Glomerular endothelial cell (primary cell): ENCODE results near the gene LRBA. TPM values are rescaled to one million over a fixed set of nuclear protein-coding genes. Genes with fewer than 3 reads are reported as not detected.

Experiments
- DNase-seq: peaks from one replicate; pipeline ENCODE4 v3.0.0-alpha.2; 2011; ENCODE audit warnings: low read depth, low spot score; ENCODE audit errors: extremely low read depth
- total RNA-seq: library from RNA; depleted of rRNA; stranded (reverse); fragments of >200 nt; gene quantifications from 2 replicates; pipeline ENCODE4 v1.2.3, GENCODE V29; 2015

LRBA gene
- total RNA-seq, 1 donor from 2014 or later, result 23.7 TPM

DNA sequence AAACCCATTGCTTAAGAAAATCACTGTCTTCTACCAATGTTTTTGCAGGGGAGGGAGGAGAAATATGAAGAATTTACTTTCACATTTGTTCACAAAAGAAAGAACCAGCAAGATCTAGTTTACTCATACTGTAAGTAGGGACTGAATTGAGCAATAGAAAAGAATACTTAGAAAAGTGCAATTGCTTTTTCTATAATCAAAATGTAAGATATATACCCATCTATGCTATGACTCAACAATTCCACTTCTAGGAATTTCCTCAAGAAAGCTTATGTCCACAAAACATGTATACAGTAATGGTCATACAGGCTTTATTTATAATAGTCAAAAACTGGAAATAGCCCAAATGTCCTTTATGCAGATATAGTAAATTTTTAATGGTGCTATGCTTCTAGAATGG lies 196.4 kb downstream of the LRBA start:
- DNase-seq, result no peak

DNA sequence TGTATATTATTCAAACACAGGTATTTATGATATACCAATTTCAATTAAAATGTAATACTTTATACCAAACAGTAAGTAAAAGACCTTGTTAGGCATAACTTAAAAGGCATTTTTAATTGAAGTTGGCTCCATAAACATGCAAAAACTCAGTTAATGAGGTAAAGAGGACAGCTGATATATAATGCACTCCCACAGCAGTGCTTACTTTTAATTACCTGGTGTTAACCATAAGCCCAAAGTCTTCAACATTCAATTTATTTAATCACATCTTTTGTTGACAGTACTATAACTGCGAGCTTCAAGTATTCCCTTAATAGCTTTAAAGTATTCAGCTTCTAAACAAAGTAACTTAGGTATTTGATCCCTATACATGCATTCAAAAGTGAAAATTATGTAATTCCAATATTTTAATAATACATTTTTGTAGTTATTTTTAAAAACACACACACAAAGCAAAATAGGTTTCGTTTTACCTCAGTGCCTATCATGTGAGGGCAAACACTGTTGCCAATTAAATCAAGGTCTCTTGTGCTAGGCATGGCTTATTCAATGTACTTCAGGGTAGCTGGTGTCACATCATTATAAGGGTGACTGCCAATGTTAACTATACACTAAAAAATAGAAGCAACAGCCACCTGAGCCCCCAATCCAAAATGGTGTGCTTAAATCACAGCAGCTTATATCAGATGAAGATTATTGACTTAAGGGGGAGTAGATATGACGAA lies 197.1 kb downstream of the LRBA start:
- no peak for DNase-seq

DNA sequence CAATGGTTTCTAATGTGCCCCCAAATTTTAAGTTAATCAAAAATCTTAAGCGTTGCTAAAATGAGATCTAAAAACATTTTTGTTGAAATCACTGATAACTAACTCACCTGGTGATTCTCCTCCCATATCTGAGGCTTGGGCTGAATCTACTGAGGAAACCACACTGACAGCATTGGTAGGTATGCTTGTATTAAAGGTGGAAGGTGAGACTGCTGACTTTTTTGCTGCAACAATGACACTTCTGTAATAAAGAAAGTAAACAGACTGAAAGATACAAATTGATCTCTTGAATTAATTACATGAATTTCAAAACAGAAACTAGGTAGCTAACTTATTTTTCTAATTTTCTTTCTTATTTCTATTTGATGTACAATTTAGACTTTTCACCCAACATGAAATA lies 198.1 kb downstream of the LRBA start:
- no peak for DNase-seq

DNA sequence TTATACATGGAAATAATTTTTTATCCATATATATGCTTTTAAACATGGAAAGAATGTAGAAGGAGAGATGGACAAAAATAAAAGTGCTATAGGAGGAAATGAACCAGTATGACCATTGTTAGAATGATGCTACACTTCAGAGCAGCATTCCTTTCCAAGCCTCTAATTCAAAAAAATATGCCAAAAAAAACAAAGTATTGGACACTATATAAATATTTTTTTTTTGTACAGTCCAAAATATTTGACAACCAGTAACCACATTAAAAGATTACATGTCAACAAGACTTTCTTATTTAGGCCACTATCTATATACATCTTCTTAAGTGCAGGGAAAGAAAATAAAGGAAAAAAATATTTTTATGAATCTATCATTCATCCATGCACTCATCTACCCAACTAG lies 198.6 kb downstream of the LRBA start:
- DNase-seq, result no peak

DNA sequence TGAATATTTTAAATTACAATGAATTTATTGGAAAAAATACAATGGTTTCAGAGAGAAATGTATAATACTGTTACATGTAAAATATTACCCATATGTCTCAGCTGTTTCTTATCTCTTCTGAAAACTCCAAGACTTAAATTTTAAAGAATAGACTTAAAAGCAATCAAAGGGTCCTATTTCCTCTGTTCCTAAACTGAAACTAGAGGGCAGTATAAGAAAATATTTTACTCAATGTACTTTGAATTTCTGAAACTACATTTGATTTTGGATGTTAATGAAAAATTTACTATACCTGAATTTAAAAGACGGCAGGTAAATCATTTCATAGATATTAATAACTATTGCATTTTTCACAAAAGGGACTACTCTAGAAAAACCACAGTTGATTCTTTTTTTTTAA lies 200.2 kb downstream of the LRBA start:
- no peak for DNase-seq

DNA sequence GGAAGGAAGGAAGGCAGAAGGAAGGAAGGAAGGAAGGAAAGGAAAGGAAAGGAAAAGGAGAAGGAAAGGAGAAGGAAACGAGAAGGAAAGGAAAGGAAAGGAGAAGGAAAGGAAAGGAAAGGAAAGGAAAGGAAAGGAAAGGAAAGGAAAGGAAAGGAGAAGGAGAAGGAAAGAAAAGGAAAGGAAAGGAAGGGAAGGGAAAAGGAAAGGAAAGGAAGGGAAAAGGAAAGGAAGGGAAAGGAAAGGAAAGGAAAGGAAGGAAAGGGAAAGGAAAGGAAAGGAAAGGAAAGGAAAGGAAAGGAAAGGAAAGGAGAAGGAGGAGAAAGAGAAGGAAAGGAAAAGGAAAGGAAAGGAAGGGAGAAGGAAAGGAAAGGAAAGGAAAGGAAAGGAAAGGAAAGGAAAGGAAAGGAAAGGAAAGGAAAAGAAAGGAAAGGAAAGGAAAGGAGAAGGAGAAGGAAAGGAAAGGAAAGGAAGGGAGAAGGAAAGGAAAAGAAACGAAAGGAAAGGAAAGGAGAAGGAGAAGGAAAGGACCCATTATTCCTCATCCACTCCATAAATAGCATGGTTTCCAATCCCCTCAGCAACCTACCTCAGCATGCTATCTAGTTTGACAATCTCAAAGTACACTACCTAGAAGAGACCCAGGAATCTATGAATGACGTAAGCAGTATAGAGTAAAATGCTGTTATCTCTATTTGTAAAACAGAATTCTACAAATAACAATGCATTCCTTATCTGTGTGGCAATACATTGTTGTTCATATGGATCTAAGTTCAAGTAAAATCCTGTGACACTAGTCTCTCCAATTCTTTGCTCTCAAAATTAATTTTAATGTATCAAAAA lies 209.7 kb downstream of the LRBA start:
- no peak for DNase-seq

DNA sequence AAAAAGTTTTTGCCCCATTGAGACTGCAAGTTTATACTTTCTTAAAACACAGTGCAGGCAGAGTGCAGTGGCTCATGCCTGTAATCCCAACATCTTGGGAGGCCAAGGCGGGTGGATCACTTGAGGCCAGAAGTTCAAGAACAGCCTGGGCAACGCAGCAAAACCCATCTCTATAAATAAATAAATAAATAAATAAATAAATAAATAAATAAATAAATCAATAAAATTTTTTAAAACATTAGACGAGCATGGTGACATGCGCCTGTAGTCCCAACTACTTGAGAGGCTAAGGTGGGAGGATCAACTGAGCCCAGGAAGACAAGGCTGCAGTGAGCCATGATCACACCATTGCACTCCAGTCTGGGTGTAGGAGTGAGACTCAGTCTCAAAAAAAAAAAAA lies 213.3 kb downstream of the LRBA start:
- DNase-seq, result no peak

DNA sequence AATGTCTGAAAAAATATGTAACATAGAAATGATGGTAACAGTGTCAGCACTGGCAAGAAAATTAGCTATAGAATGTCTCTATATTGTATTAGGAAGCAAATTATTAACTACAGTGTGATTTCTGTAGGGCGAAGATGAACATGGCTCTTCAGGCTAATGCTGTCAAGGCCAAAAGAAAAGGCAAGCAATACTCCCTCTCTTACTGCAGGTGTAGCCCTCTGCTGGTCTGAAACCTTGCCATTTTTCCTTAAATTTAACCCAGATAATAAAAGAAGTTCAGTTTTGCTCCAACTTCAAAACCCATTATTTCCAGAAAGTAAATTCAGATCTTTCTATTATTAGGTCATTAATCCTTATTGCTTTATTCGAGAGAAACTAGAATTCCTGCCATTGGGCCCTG lies 215.9 kb downstream of the LRBA start:
- no peak for DNase-seq

DNA sequence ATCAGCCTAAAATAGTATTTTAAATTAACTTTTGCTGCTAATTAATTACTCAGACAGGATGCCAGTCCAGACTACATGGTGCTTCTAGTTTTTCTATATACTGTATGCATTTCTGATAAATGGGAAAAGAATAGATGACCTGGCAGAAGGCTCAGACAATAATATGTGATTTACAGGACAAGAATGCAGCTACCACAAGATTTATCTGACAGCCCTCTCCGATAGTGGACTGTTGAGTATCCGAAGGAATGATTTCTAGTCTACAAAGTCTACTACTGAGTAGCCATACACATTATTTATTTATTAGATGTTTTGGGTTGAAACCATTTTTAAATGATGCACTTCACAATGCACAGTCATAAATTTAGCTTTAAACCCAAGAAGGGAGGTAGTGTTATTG lies 220.4 kb downstream of the LRBA start:
- DNase-seq, result no peak

DNA sequence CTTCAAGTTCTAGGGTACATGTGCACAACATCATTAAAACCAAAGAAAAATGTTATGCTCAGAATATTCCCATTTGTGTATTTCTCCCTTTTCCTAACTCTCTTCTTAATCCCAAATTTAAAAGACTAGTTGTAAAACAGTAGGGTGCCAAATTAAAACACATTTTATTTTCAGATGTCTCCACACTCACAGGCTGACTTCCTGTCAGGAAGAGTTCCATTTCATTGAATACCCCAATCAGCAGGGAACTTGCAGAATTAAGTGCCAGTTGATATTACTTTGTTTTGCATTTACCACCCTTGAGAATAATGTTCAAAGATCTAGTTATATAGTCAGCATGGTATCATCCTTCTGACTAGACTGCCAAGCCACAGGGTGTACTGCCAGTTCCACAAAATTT lies 225.2 kb downstream of the LRBA start:
- no peak for DNase-seq

DNA sequence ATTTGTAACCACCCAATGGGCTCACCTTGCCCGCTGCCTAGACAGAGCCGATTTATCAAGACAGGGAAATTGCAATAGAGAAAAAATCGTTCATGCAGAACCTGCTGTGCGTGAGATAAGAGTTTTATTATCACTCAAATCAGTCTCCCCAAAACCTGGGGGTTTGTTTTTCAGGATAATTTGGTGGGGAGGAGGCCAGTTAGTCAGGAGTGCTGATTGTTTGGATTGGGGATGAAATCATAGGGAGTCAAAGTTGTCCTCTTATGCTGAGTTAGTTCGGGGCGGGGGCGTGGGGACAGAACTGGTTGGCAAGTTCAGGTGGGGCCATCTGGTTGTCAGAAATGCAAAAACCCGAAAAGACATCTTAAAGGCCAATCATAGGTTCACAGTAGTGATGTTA lies 230.1 kb downstream of the LRBA start:
- no peak for DNase-seq

DNA sequence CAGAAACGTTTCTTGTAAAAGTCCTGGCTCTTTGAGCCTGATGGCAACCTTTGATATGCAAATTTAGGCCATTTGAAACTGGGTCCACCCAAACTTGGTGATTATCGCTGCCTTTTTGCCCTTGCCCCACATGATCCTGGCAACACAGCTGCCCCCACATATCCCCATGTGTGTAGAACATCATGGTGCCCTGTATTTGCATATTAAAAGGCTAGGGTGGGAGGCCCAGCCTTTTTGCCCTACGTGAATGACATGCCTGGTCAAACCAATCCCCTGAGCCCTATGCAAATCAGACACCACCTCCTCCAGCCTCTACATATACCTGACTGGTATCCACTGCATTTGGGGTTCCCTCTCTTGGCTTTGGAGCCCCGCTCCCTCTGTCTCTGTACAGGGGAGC lies 230.8 kb downstream of the LRBA start:
- DNase-seq, result no peak

DNA sequence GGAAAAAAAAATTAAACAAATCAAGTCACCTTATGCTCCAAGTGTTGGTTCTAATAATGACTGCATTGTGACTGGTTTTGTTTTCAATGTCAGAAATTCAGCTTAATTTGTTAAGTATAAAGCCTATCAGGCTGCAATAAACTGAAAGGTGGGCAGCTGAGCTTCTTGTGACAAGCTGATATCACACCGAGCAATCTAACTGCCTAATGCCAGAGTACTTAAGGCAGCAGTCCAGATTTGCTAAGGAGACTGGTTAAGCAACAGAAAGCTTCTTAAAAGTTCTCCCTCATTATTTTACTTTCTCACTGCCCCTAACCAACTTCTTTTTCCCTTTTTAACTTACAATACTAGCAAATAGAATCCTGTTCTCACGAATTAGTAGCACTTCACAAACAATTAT lies 232.2 kb downstream of the LRBA start:
- no peak for DNase-seq

DNA sequence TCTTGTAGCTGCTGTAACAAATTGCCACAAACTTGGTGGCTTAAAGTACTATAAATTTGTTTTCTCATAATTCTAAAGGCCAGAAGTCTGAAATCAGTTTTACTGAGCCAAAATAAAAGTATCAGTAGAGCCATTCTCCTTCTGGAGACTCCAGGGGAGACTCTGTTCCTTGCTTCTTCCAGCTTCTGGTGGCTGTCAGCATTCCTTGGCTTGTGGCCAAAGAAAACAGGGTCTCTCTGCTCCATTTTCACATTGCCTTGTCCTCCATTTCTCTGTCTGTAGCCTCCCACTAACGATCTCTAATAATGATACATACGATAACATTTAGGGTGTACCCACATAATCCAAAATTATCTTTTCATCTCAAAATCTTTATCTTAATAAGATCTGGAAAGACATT lies 232.8 kb downstream of the LRBA start:
- DNase-seq, result peak; percentile 14

DNA sequence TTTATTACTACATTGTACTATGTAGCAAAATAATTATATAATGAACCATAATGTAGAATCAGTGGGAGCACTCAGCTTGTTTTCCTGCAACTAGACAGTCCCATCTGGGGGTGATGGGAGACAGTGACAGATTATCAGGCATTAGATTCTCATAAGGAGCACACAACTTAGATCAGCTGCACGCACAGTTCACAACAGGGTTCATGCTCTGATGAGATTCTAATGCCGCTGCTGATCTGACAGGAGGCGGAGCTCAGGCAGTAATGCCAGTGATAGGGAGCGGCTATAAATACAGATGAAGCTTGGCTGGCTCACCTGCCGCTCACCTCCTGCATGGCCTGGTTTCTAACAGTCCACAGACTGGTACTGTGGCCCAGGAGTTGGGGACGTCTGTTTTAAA lies 233.9 kb downstream of the LRBA start:
- DNase-seq, result no peak

DNA sequence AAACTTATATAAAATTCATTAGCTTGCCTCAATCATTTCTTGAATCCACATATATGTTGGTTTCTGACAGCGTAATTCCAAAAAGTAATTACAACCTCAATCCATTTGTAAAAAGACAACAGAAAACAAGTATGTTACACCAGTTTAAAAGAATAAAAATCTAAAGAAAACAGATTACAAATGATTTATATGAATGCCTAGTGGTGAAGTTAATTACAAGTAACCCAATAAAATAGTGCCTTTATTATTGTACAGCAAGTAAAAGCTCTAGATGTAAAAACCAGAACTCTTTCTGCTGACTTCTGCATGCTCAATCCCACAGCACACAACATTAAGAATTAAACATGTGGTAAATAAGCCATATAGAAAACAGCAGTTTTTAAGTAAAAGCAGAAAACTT lies 235.4 kb downstream of the LRBA start:
- DNase-seq, result no peak

DNA sequence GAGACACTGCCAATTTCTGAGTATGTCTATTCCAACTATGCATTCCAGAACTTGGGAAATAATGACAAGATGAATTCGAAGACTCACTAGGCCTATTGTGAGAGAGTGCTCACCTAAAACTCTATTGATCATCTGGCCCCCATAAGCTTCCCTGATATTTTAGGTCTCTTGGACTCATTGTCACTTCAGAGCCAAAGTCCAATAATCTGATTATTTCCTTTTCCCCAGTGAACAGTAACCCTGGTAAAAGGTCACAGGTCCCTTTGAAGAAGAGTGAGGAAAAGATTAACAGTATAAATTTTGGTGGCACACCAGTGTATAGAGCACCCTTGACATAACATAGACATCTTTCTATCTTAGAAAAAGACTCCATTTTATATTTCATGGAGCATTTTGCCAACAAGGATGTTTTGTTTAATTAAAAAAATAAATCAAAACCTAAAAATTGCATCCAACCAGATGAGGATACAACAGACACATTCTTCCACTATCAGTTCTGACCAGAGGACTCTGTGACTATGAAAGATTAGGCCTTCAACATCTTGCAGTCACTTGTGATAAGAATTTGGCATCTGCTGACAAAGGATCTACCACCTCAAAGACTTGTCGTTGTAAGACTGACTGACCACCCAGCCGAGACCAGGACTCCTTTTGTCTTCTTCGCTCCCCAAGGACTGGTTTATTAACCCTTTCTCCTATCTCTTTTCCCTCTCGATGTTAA lies 241.2 kb downstream of the LRBA start:
- DNase-seq, result no peak

DNA sequence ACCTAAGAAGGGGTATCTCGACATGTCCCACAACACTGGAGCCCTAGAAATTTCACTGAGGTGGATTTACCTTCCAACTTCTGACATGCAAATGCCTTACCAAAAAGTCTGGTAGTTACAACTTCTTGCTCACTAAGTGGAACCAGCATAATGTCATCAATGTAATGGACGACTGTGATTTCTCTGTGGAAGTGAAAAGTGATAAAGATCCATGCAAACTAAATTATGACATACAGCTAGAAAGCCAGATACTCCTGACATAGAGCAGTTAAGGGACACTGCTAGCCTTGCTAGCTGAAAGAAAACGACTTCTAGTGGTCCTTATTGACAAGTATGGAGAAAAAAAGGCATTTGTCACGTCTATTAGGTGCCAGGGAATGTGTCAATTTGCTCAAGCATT lies 242.1 kb downstream of the LRBA start:
- no peak for DNase-seq

DNA sequence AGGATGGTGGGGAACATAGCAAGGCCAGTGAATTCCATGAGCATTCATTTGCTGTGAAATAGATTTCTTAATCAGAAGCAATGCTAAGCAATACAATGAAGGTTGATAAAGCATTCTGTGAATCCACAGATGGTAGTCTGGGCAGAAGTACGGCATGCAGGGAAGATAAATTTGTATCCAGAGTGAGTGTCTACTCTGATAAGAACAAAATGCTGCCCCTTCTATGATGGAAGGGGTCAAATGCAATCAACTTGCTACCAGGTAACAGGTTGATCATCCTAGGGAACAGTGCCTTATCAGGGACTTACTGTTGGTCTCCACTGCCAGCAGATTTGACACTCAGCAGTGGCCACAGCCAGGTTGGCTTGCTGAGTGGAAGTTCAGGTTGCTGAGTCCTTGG lies 243.7 kb downstream of the LRBA start:
- DNase-seq, result no peak

DNA sequence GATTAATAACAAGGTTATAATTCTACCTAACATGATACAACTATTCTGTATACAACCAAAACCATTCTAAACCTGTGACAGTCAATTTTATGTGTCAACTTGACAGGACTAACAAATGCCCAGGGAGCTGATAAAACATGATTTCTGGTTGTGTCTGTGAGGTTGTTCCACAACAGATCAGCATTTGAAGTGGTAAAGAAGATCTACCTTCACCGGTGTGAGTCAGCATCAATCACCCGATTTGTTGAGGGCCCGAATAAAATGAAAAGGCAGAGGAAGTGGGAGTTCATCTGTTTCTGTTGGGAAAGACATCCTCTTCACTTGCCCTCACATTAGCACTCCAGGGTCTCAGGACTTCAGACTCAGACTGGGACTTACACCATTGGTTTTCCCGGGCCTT lies 245.2 kb downstream of the LRBA start:
- no peak for DNase-seq

DNA sequence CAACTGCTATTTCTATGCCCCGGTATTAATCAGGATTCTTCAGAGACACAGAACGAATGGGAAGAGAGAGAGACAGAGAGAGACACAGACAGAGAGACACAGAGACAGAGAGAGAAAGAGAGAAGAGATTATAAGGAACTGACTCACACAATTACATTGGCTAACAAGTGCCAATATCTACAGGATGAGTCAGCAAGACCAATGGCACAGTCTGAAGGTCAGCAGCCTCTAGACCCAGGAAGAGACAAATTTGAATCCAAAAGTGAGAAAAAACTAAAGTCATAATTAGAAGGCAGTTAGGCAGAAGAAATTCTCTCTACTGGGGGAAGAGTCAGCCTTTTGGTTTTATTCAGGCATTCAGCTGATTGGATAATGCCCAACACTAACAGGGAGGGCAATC lies 245.8 kb downstream of the LRBA start:
- DNase-seq, result no peak

DNA sequence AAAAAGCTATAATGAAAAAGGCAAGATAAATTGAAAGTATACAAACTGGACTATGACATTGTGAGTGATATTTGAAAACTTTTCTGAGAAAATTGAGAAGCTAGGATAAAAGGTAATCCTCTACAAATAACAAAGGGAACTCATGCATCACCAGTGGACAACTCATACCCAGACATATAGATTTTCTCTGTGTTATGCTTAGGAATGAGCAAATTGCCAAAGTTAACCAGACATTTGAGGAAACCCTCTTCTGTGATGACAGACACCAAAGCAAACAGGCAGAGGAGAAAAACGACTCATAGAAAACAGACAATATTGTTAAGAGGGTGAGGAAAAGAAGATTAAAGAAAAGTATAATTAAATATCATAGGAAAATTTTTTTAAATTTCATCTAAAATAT lies 246.6 kb downstream of the LRBA start:
- DNase-seq, result no peak
